ENCODE data around the gene TAF11L10. TPM values are rescaled to one million over a fixed set of nuclear protein-coding genes. Genes with fewer than 3 reads are reported as not detected.
"Not testable (repeated sequence)": the region's sequence is repeated elsewhere in the genome, so short reads cannot be mapped to it uniquely, and the experiment has no call there.

TAF11L10 gene
- total and polyA plus RNA-seq, 8 donors, result not detected

GRCh38 chr5:17614872-17615605 lies 17.4 kb upstream of the TAF11L10 start:
- Histone ChIP-seq H3K9me3 (no peaks in the 10 kb centered on the region), H3K4me1 (no peaks in the 10 kb centered on the region), H3K27me3 (no peaks in the 10 kb centered on the region), H3K36me3 (no peaks in the 10 kb centered on the region), H3K27ac (no peak overlapping the region), H3K4me3 (no peak overlapping the region)
- WGBS, 2 donors, result 80% methylated on average over 17 of the region's 17 CpGs
- intact Hi-C loops (cut with DNase I), result no loop called here
- DNase-seq (no peak), ATAC-seq (no peak), FAIRE-seq (no peak)
- TF ChIP-seq CTCF (IDR thresholded peaks at IDR 0.05), result no peak

GRCh38 chr5:17610092-17610491 lies 12.5 kb upstream of the TAF11L10 start, which contains the start of gene TAF11L12:
TAF11L12 (plus strand) TSS chr5:17610392.
- ATAC-seq; FAIRE-seq; H3K4me3 ChIP-seq; H3K27me3 ChIP-seq; DNase-seq; H3K4me1 ChIP-seq; H3K36me3 ChIP-seq; intact Hi-C loops (cut with DNase I); H3K9me3 ChIP-seq; H3K27ac ChIP-seq: not testable (repeated sequence)
- 49 to 66% methylated on average over 2 of the region's 2 CpGs for whole genome bisulfite sequencing, 2 donors

- ATAC-seq; intact Hi-C loops (cut with DNase I); H3K4me3 ChIP-seq; H3K9me3 ChIP-seq; H3K27ac ChIP-seq; H3K36me3 ChIP-seq; H3K27me3 ChIP-seq; H3K4me1 ChIP-seq; DNase-seq; FAIRE-seq: not testable (repeated sequence)
- WGBS, 2 donors, result 62 to 72% methylated on average over 4 of the region's 4 CpGs
These were observed 9.8 kb upstream of the TAF11L10 start for GRCh38 chr5:17607461-17607860.

GRCh38 chr5:17604951-17605350 lies 7.3 kb upstream of the TAF11L10 start:
- intact Hi-C loops (cut with DNase I), result no loop called here
- ATAC-seq (no peak), FAIRE-seq (no peak), DNase-seq (no peak)
- Histone ChIP-seq H3K4me3 (no peak overlapping the region), H3K27me3 (no peaks in the 10 kb centered on the region), H3K27ac (no peak overlapping the region), H3K4me1 (no peaks in the 10 kb centered on the region), H3K9me3 (no peaks in the 10 kb centered on the region), H3K36me3 (no peaks in the 10 kb centered on the region)
- no peak for TF ChIP-seq CTCF (IDR thresholded peaks at IDR 0.05)
- 78 to 84% methylated on average over 14 of the region's 14 CpGs for WGBS, 2 donors

GRCh38 chr5:17603880-17604279 lies 6.3 kb upstream of the TAF11L10 start, which contains the start of gene TAF11L11:
TAF11L11 (plus strand) TSS chr5:17604183.
- intact Hi-C loops (cut with DNase I); H3K4me1 ChIP-seq; DNase-seq; H3K36me3 ChIP-seq; H3K4me3 ChIP-seq; FAIRE-seq; H3K27ac ChIP-seq; H3K9me3 ChIP-seq; H3K27me3 ChIP-seq; ATAC-seq: not testable (repeated sequence)
- WGBS, 2 donors, result 46 to 56% methylated on average over 6 of the region's 6 CpGs

- not testable (repeated sequence) for FAIRE-seq, ATAC-seq, DNase-seq
These were observed 3.4 kb downstream of the TAF11L10 start, which contains the start of gene TAF11L9 for GRCh38 chr5:17594255-17594654. TAF11L9 (minus strand) TSS chr5:17594394.

GRCh38 chr5:17590860-17591259 lies 6.8 kb downstream of the TAF11L10 start, which contains the start of gene TAF11L8:
TAF11L8 (minus strand) TSS chr5:17590960.
- not testable (repeated sequence) for H3K4me3 ChIP-seq, FAIRE-seq
- WGBS, 2 donors, result no CpG with 5 or more reads among the region's 16 CpGs

More at GRCh38 chr5:17594255-17594654, 3.4 kb downstream of the TAF11L10 start, which contains the start of gene TAF11L9:
- intact Hi-C loops (cut with DNase I); H3K4me3 ChIP-seq; H3K4me1 ChIP-seq; H3K9me3 ChIP-seq; H3K27ac ChIP-seq; H3K36me3 ChIP-seq; H3K27me3 ChIP-seq: not testable (repeated sequence)
- WGBS, 2 donors, result 78 to 98% methylated on average over 7 to 10 of the region's 15 CpGs

GRCh38 chr5:17585658-17586057 lies 12.0 kb downstream of the TAF11L10 start, which contains the start of gene TAF11L7:
TAF11L7 (minus strand) TSS chr5:17585758.
- DNase-seq; FAIRE-seq; H3K4me1 ChIP-seq; H3K36me3 ChIP-seq; H3K4me3 ChIP-seq; intact Hi-C loops (cut with DNase I); ATAC-seq; H3K27me3 ChIP-seq; H3K27ac ChIP-seq; H3K9me3 ChIP-seq: not testable (repeated sequence)
- no CpG with 5 or more reads among the region's 16 CpGs for WGBS, 2 donors

More at GRCh38 chr5:17590860-17591259, 6.8 kb downstream of the TAF11L10 start, which contains the start of gene TAF11L8:
- ATAC-seq; H3K4me1 ChIP-seq; intact Hi-C loops (cut with DNase I); H3K27ac ChIP-seq; H3K27me3 ChIP-seq; H3K36me3 ChIP-seq; H3K9me3 ChIP-seq; DNase-seq: not testable (repeated sequence)
